ENCODE results near the gene PNPLA4.

The PNPLA4 gene

GRCh38 chrX:7927259-7928167 lies at the start of gene PNPLA4:
Gene PNPLA4 (minus strand): TSS chrX:7927413. CDS start chrX:7926119, 1,294 bp downstream.
- peak; percentile 55 to 77 for DNase-seq (ENCODE audit: low read depth in 2 of 2)

GRCh38 chrX:7972586-7972985 lies 45.4 kb upstream of the PNPLA4 start:
- DNase-seq (ENCODE audit: low read depth in 2 of 2), result no peak

- no peak for DNase-seq (ENCODE audit: low read depth in 2 of 2)
Measured at GRCh38 chrX:7970428-7970827, 43.2 kb upstream of the PNPLA4 start.

GRCh38 chrX:7965436-7965835 lies 38.2 kb upstream of the PNPLA4 start:
- DNase-seq (ENCODE audit: low read depth in 2 of 2), result no peak

- no peak for DNase-seq (ENCODE audit: low read depth in 2 of 2)
Measured at GRCh38 chrX:7960246-7960645, 33.0 kb upstream of the PNPLA4 start.

GRCh38 chrX:7953446-7953845 lies 26.2 kb upstream of the PNPLA4 start:
- DNase-seq (ENCODE audit: low read depth in 2 of 2), result no peak

- no peak for DNase-seq (ENCODE audit: low read depth in 2 of 2)
Measured at GRCh38 chrX:7950865-7951264, 23.7 kb upstream of the PNPLA4 start.

GRCh38 chrX:7948483-7948882 lies 21.3 kb upstream of the PNPLA4 start:
- DNase-seq (ENCODE audit: low read depth in 2 of 2), result no peak

GRCh38 chrX:7946960-7947359 lies 19.7 kb upstream of the PNPLA4 start:
- DNase-seq (ENCODE audit: low read depth in 2 of 2), result no peak

GRCh38 chrX:7943600-7944245 lies 16.5 kb upstream of the PNPLA4 start:
- DNase-seq (ENCODE audit: low read depth in 2 of 2), result no peak

GRCh38 chrX:7941390-7942042 lies 14.3 kb upstream of the PNPLA4 start:
- DNase-seq (ENCODE audit: low read depth in 2 of 2), result no peak

- DNase-seq (ENCODE audit: low read depth in 2 of 2), result no peak
Measured at GRCh38 chrX:7934026-7934425, 6.8 kb upstream of the PNPLA4 start.

GRCh38 chrX:7926914-7927258 lies 327 bp downstream of the PNPLA4 start:
- no peak for DNase-seq (ENCODE audit: low read depth in 2 of 2)

GRCh38 chrX:7926501-7926900 lies 712 bp downstream of the PNPLA4 start:
- no peak for DNase-seq (ENCODE audit: low read depth in 2 of 2)

- DNase-seq (ENCODE audit: low read depth in 2 of 2), result peak; percentile 17 to 35
Measured at GRCh38 chrX:7925867-7926472, 1.2 kb downstream of the PNPLA4 start.

- DNase-seq (ENCODE audit: low read depth in 2 of 2), result no peak
Measured at GRCh38 chrX:7921750-7922149, 5.5 kb downstream of the PNPLA4 start.

- no peak for DNase-seq (ENCODE audit: low read depth in 2 of 2)
Measured at GRCh38 chrX:7908821-7909220, 18.4 kb downstream of the PNPLA4 start.

GRCh38 chrX:7904562-7904961 lies 22.7 kb downstream of the PNPLA4 start:
- no peak for DNase-seq (ENCODE audit: low read depth in 2 of 2)

- no peak for DNase-seq (ENCODE audit: low read depth in 2 of 2)
Measured at GRCh38 chrX:7891928-7892327, 35.3 kb downstream of the PNPLA4 start.

GRCh38 chrX:7889680-7890079 lies 37.5 kb downstream of the PNPLA4 start:
- no peak for DNase-seq (ENCODE audit: low read depth in 2 of 2)

- no peak for DNase-seq (ENCODE audit: low read depth in 2 of 2)
Measured at GRCh38 chrX:7889135-7889534, 38.1 kb downstream of the PNPLA4 start.

GRCh38 chrX:7876957-7877356 lies 50.3 kb downstream of the PNPLA4 start:
- no peak for DNase-seq (ENCODE audit: low read depth in 2 of 2)
